Measurements from ENCODE around the gene CCL25. TPM values are rescaled to one million over a fixed set of nuclear protein-coding genes. Genes with fewer than 3 reads are reported as not detected.

CCL25 gene
- total RNA-seq, 1 experiment from 2014 or later: 1.9 TPM

- DNase-seq: no peak
- H3K36me3 ChIP-seq (replicated peaks; ENCODE audit: control insufficient read depth, insufficient read depth, low read length): no peaks in the 10 kb centered on the region
- no peak overlapping the region for H3K4me3 ChIP-seq (ENCODE audit: insufficient read depth, low read depth, low read length)
Observed at GRCh38 chr19:8034178-8034525, 18.4 kb upstream of the CCL25 start.

GRCh38 chr19:8036434-8037099, 16.0 kb upstream of the CCL25 start:
- no peak for DNase-seq
- Histone ChIP-seq H3K36me3 (replicated peaks; ENCODE audit: control insufficient read depth, insufficient read depth, low read length) (no peaks in the 10 kb centered on the region), H3K4me3 (ENCODE audit: insufficient read depth, low read depth, low read length) (no peak overlapping the region), H3K27me3 (ENCODE audit: control insufficient read depth, insufficient read depth, low read length) (no peaks in the 10 kb centered on the region)

More at GRCh38 chr19:8034178-8034525, 18.4 kb upstream of the CCL25 start:
- H3K27me3 ChIP-seq (ENCODE audit: control insufficient read depth, insufficient read depth, low read length): no peaks in the 10 kb centered on the region

- DNase-seq: no peak
- Histone ChIP-seq H3K36me3 (replicated peaks; ENCODE audit: control insufficient read depth, insufficient read depth, low read length) (no peaks in the 10 kb centered on the region), H3K27me3 (ENCODE audit: control insufficient read depth, insufficient read depth, low read length) (no peaks in the 10 kb centered on the region), H3K4me3 (ENCODE audit: insufficient read depth, low read depth, low read length) (no peak overlapping the region)
Observed at GRCh38 chr19:8038815-8039214, 13.7 kb upstream of the CCL25 start.

GRCh38 chr19:8039231-8039630, 13.3 kb upstream of the CCL25 start:
- no peaks in the 10 kb centered on the region for H3K36me3 ChIP-seq (replicated peaks; ENCODE audit: control insufficient read depth, insufficient read depth, low read length)
- no peak overlapping the region for H3K4me3 ChIP-seq (ENCODE audit: insufficient read depth, low read depth, low read length)
- H3K27me3 ChIP-seq (ENCODE audit: control insufficient read depth, insufficient read depth, low read length): no peaks in the 10 kb centered on the region
- no peak for DNase-seq

- DNase-seq: peak; percentile 10
- Histone ChIP-seq H3K4me3 (ENCODE audit: insufficient read depth, low read depth, low read length) (no peak overlapping the region), H3K36me3 (replicated peaks; ENCODE audit: control insufficient read depth, insufficient read depth, low read length) (no peaks in the 10 kb centered on the region), H3K27me3 (ENCODE audit: control insufficient read depth, insufficient read depth, low read length) (no peaks in the 10 kb centered on the region)
Observed at GRCh38 chr19:8041531-8041931, 11.0 kb upstream of the CCL25 start.

GRCh38 chr19:8042900-8043299, 9.7 kb upstream of the CCL25 start:
- Histone ChIP-seq H3K36me3 (replicated peaks; ENCODE audit: control insufficient read depth, insufficient read depth, low read length) (no peaks in the 10 kb centered on the region), H3K27me3 (ENCODE audit: control insufficient read depth, insufficient read depth, low read length) (no peaks in the 10 kb centered on the region), H3K4me3 (ENCODE audit: insufficient read depth, low read depth, low read length) (no peak overlapping the region)
- DNase-seq: peak; percentile 7

- Histone ChIP-seq H3K36me3 (replicated peaks; ENCODE audit: control insufficient read depth, insufficient read depth, low read length) (no peaks in the 10 kb centered on the region), H3K4me3 (ENCODE audit: insufficient read depth, low read depth, low read length) (no peak overlapping the region), H3K27me3 (ENCODE audit: control insufficient read depth, insufficient read depth, low read length) (no peaks in the 10 kb centered on the region; the same call in 1 of the 2 replicates)
- peak; percentile 9 for DNase-seq
Observed at GRCh38 chr19:8044018-8044417, 8.5 kb upstream of the CCL25 start.

GRCh38 chr19:8045872-8046568, 6.5 kb upstream of the CCL25 start:
- peak; percentile 30 for DNase-seq
- Histone ChIP-seq H3K4me3 (ENCODE audit: insufficient read depth, low read depth, low read length) (no peak overlapping the region), H3K27me3 (ENCODE audit: control insufficient read depth, insufficient read depth, low read length) (peaks cover 11% of the 10 kb centered on the region), H3K36me3 (replicated peaks; ENCODE audit: control insufficient read depth, insufficient read depth, low read length) (no peaks in the 10 kb centered on the region)

- peaks cover 11% of the 10 kb centered on the region for H3K27me3 ChIP-seq (ENCODE audit: control insufficient read depth, insufficient read depth, low read length)
- DNase-seq: peak; percentile 3
- no peak overlapping the region for H3K4me3 ChIP-seq (ENCODE audit: insufficient read depth, low read depth, low read length)
Observed at GRCh38 chr19:8046569-8047165, 5.9 kb upstream of the CCL25 start.

GRCh38 chr19:8050274-8051096, 2.1 kb upstream of the CCL25 start:
- peaks cover 11% of the 10 kb centered on the region for H3K27me3 ChIP-seq (ENCODE audit: control insufficient read depth, insufficient read depth, low read length)
- H3K36me3 ChIP-seq (replicated peaks; ENCODE audit: control insufficient read depth, insufficient read depth, low read length): no peaks in the 10 kb centered on the region
- H3K4me3 ChIP-seq (ENCODE audit: insufficient read depth, low read depth, low read length): peak overlapping the region; percentile 58
- peak; percentile 98 for DNase-seq

More at GRCh38 chr19:8046569-8047165, 5.9 kb upstream of the CCL25 start:
- H3K36me3 ChIP-seq (replicated peaks; ENCODE audit: control insufficient read depth, insufficient read depth, low read length): no peaks in the 10 kb centered on the region

- peak; percentile 59 for DNase-seq
- no peak overlapping the region for H3K4me3 ChIP-seq (ENCODE audit: insufficient read depth, low read depth, low read length)
- H3K27me3 ChIP-seq (ENCODE audit: control insufficient read depth, insufficient read depth, low read length): peaks cover 11% of the 10 kb centered on the region
- H3K36me3 ChIP-seq (replicated peaks; ENCODE audit: control insufficient read depth, insufficient read depth, low read length): no peaks in the 10 kb centered on the region
Observed at GRCh38 chr19:8054169-8054568, 1.6 kb downstream of the CCL25 start.

- H3K36me3 ChIP-seq (replicated peaks; ENCODE audit: control insufficient read depth, insufficient read depth, low read length): no peaks in the 10 kb centered on the region
- H3K4me3 ChIP-seq (ENCODE audit: insufficient read depth, low read depth, low read length): no peak overlapping the region
- no peaks in the 10 kb centered on the region for H3K27me3 ChIP-seq (ENCODE audit: control insufficient read depth, insufficient read depth, low read length)
- no peak for DNase-seq
Observed at GRCh38 chr19:8056533-8056932, 4.0 kb downstream of the CCL25 start.

- H3K4me3 ChIP-seq (ENCODE audit: insufficient read depth, low read depth, low read length): no peak overlapping the region
- no peaks in the 10 kb centered on the region for H3K36me3 ChIP-seq (replicated peaks; ENCODE audit: control insufficient read depth, insufficient read depth, low read length)
- H3K27me3 ChIP-seq (ENCODE audit: control insufficient read depth, insufficient read depth, low read length): no peaks in the 10 kb centered on the region
- peak; percentile 27 for DNase-seq
Observed at GRCh38 chr19:8057545-8058270, 5.1 kb downstream of the CCL25 start.
